ENCODE data around the gene ITPR3.

ITPR3 gene
- 247 to 296 (median 260) reads per million in 4 donors for total RNA-seq

DNA sequence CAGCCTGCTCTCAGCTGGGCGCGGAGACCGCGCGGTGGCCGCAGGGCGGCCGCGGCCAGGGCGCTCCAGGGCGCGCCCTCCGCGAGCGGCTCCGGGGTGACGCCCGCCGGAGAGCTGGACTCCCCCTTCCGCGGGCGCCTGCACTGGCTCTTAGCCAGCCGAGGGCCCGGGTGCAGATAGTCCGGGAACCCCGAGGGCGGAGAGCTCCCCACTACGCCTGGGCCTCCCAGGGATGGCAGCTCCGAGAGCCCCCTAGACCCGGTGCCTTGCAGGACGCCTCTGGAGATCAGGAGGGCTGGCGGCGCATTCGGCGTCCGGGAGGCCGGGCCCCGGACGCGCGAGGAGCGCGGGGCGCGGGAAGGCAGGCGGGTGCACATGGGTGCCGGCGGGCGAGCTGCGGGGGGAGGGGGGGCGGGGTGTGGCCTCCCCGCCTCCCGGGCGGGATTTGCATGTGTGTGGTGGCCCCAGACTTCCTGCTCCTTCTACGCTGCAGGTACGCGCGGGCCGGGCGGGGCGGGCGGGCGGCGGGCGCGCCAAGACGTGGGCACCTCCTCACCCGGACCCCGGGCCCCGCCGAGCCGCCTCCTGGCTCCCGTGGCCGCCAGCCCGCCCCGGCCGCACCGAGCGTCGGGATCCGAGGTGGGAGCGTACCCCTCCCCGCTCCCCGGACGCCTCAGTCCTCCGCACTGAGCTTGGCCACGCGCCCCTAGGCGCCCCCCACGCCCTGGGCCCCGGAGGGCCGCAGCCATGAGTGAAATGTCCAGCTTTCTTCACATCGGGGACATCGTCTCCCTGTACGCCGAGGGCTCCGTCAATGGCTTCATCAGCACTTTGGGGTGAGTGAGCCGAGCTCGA is at the start of gene ITPR3:
Gene ITPR3 (plus strand): TSS at position 467 of the 855 bp plus-strand sequence. CDS start 281 bp downstream, at position 748.
- peak; percentile 62 to 91 (median 72) for DNase-seq

DNA sequence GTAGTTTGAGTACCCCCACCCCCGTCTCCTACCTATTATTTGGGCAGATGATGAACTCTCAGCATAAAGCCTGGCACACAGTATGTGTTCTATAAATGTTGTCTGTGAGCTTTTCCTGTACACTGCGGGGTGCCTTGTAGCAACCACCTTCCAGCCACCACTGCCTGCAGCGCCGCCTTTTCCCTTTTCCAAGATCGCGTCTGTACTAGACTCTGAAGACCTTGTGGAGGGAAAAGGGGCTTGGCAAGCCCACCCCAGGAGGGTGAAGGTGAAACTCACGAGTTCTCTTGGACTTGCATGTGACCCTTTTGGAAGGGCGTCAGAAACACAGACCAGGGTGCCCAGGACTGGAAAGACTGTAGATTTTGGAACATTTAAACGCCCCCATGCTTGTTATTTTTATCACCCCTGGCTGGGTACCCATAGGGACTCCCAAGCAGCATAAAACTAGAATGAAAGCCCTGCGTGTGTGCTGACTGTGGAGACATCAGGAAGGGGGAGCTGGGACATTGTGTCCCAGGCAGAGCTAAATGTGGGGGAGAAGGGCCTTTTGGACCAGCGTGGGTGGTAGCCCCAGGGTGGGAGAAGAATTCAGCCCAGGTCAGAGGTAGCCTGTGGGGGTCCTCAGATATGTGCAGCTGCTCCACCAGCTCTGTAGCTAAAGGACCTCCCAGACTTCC is 49.3 kb upstream of the ITPR3 start:
- DNase-seq: no peak

DNA sequence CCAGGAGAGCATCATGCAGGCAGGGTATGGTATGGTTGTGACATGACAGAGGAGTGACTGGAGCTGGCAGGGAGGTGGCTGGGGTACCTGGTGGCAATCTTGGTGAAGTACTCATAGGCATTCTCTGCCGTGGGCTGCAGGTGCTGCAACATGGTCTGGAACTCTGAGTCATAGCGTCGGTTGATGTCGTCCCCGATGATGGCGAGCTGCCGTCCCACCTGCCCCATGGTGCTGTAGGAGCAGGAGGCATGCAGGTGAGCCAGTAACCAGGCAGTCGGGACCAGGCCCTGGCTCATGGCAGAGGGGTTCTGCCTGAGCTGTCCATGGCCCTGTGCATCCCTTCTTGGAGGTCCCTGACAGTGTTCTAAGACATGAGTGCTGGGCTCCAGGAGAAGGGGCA is 45.9 kb upstream of the ITPR3 start:
- DNase-seq: no peak

DNA sequence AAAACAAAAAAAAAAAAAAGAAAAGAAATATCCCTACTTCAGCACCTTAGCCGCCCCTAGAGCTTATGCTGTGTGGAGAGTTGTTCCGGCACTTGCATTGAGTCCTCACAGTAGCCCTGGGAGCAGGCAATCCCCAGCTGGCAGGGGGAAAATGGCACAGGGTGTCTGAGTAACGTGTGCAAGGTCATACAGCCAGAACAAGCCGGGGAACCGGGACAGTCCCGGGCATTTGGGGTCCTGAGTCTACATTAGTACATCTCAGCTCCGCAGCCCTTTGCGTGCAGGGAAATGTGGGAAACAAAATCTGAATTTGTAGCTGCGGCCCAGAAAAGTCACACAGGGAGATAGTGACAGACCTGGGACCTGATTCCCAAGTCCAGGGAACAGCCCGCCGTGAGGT is 44.5 kb upstream of the ITPR3 start:
- no peak for DNase-seq

DNA sequence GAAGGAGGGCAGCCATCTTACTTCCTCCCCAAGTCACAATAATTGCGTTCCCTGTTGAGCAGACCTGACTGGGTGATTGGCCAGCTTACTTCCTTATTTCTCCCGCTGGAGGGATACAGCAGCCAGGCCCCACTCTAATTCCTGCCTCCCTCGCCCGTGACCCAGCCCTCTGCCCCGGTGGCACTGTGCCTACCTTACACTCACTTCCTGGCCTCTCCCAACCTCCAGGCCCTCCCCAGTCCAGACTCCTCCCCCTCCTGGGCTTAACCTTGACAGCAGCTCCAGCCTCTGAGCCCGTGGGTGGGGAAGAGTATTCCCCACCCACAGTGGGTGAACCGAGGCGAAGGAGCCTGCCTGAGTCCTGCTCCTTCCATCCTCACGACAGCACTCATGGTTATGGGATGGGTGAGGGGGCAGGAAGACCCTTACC is 44.0 kb upstream of the ITPR3 start:
- DNase-seq: no peak

DNA sequence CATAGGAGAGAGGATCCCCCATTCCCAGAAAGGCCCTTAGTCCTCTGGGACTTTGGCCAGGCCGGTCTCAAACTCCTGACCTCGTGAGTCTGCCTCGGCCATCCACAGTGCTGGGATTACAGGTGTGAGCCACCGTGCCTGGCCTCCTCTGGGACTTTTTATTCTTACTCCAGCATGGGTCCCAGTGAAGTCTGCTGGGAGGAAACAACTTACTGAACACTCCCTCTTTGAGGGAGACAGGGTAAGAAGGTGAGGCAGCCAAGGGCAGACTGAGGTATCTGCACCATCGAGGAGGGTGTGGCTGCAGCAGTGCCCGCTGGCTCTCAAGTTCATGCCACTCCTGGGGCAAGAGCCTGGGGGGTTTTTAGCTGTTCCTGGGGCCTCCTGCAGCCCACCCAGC is 43.4 kb upstream of the ITPR3 start:
- DNase-seq: no peak

DNA sequence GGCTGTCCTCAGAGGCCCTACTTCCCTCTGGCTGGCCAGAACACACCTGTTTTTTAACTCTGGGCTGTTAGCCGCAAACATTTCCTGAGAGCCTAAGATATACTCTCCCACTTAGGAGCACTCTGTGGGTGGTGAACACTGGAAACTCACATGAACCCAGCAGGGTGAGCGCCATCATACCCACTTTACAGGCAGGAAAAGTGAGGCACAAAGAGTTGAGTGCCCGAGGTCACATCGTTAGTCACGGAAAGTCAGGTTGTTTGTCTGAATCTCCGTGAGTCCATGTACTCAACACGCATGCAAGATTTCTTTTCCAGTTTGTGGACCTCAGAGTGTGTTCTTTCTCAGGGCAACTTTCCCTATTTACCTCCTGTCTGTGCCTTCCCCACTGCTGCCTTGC is 43.0 kb upstream of the ITPR3 start:
- no peak for DNase-seq

DNA sequence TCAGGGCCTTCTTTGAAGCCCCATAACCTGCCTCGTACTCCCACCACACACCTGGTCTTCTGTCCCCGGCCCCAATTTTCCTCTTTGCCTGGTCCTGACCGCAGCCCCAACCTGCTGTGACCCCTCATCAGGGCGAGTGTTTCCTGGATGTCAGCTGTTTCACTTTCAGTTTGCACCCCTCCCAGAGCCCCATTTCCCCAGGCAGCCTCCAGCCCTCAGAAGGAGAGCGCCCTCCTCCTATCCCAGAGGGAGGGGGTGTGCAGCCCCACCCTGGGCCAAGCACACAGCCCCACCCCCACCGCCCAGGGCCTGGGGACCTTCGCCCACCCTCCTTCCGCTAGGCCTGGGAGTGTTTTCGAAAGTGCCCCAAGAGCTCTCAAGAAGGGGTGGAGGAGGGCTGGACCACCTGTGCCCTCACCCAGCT is 42.5 kb upstream of the ITPR3 start:
- peak; percentile 33 to 73 (median 38) for DNase-seq

DNA sequence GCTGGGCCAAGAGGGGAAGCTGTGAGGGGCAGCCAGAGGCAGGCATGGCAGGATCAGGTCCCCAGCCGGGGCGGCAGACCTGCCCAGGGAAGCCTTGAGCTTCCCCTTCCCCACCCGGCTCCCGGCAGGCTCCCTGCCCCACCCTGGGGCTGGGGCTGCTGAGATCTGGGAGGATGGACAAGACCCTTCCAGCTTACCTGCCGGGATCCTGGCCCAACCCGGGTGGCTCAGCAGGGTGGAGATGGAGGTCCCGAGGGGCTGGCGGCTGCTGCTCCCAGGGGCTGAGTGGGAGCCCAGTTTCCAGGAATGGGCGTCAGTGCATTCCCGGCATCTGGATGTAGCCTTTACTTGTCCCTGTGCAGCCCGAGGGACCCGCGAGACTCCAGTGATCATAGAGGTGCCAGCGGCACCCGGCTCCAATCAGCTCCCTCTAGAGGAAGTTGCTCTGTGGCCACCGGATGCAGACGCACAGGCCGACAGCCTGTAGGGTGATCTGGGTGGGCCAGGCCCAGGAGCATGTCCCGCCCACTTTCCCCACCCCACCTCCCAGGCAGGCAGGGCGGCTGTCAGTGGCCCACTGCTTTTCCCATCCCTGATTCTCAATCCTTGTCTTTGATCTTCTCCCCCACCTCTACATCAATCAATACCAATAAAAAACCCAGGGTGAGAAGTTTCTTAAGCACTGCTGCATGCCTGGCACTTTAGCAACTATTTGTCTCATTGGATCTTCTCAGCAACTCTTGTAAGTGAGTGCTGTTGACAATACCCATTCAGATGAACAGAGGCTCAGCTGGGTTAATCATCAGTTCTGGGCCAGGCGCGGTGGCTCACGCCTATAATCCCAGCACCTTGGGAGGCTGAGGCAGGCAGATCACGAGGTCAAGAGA is 41.1 kb upstream of the ITPR3 start, which contains the start of gene BAK1:
Gene BAK1 (minus strand): TSS at position 449 of the 887 bp plus-strand sequence. CDS start 2,672 bp downstream, outside the sequence.
- DNase-seq: peak; percentile 68 to 89 (median 79)

DNA sequence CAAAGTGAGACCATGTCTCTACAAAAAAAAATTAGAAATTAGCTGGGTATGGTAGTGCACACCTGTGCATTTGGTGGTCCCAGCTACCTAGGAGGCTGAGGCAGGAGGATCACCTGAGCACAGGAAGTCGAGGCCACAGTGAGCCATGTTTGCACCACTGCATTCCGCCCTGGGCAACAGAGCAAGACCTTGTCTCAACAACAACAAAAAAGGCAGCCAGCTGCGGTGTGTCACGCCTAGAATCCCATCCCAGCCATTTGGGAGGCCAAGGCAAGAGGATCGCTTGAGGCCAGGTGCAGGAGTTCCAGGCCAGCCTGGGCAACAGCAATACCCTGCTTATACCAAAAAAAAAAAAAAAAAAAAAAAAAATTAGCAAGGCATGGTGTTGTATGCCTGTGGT is 39.9 kb upstream of the ITPR3 start:
- no peak for DNase-seq

DNA sequence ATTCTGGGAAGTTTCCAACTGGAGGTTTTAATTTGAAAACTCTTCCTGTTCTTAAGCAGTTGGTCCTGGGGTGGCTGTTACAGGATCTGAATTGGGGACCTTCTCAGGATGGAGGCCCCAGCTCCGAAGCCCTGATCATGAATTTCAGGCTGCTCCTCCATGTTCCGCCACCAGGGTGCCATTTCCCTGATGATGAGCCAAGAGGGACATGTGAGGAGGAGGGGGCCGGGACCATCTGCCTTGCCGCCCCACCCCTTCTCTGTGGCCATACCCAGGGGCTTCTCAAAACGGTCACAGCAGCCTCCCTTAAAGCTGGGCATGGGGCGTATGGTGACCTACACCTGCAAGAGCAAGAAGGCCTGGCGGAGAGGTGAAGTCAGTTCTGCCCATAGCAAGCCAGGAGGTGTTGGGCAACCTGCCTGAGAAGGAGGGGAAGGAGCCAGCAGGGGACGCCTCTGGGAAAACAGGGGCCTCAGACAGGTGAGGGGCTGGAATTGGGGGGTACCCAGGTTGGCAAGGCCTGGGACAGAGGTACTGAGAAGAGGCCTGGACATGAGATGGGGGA is 37.4 kb upstream of the ITPR3 start:
- no peak for DNase-seq

DNA sequence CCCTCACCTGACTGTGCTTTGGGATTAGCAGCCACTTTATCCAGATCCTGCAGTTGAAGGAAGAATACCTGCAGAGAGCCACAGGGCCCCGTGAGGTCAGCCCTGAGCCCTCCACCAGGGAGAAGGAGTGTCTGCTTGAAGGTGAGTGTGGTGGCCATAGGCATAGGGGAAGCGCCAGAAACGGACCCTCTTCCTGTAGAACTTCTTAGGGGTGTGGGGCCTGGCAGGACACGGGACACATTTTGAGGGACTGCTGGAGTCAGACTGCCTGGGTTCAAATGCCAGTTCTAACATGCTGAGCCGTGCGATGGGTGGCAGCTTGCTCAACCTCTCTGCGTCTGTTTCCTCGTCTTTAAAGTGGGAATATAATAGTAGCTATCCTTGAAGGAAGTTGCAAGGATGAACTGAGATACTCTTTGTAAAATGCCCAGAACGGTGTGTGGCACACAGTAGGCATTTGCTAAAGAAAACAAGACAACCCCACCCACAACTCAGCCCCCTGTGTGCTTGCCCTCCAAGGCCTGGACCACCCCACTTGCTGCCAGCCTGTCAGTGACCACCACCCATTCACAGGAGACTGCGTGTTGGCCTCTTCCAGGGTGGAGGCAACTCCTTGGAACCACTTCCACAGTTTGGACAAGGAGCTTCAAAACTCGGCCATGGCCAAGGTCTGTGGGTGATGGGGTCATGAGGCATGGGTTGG is 36.3 kb upstream of the ITPR3 start:
- DNase-seq: no peak

DNA sequence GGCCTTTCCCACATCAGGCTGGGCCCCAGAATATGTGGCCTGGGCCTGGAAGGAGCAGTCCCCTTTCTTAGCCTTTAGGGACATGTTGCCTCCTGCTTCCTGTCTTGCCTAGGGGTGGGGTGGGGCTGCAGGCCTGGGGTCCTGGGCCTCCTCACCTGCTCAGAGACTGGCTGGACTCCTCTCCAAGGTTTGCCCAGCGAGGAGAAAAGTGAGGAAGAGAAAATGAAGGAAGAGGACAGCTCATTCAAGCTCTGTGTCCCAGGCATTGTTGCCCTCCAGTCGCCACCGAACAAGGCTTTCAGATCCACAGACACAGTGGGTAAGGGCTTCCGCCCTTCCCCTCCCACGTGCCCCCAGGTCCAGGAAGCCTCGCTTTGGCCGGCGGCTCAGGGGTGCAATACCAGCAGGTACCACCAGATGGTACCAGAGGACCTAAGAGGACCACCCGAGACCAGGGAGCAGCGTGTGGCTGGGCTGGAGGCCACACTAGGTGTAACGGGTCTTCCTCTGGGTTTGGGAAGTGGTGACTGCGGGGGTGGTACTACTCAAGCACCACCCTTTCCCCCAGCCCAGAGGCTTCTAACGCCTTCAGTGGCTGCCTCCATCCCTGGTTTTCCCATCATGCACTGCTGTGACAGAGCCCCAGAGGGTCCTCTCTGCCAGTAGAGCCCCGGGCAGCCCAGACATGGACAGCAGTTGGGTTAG is 35.6 kb upstream of the ITPR3 start:
- DNase-seq: peak; percentile 62 to 88 (median 81)

DNA sequence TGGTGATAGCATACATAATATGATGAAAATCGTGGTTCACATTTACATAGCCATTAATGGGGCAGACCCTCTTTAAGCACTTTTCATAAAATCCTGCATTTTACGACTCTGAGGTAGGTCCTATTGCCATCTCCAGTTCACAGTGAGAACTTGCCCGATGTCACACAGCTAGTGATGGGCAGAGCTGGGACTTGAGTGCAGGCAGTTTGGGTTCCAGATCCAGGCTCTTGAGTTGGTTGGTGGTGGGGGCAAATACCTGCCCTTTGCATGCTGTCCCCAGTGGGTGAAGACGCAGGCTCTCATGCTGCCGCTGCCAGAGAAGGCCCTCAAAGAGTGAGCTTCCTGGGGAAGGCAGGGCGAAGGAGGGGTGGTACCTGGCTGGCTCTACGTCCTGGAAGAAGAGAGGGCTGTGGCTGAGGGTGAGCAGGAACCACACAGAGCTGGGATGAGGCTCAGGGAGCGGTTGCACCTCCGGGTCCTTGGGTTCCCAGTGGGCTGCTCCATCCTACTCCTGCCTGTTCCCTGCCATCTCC is 34.9 kb upstream of the ITPR3 start:
- DNase-seq: no peak

DNA sequence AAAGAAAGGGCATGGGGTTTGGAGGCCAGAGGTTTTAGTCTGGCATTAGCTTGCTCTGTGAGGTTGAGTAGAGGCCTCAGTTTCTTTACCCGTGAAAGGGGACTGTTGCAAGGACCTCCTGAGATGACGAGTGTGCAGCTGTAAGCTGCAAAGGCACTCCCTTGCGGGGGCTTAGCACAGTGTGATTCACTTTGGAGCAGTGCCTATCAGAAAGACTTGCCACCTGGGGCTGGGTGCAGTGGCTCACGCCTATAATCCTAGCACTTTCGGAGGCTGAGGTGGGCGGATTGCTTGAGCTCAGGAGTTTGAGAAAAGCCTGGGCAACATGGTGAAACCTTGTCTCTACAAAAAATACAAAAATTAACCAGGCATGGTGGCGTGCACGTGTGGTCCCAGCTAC is 33.6 kb upstream of the ITPR3 start:
- no peak for DNase-seq

DNA sequence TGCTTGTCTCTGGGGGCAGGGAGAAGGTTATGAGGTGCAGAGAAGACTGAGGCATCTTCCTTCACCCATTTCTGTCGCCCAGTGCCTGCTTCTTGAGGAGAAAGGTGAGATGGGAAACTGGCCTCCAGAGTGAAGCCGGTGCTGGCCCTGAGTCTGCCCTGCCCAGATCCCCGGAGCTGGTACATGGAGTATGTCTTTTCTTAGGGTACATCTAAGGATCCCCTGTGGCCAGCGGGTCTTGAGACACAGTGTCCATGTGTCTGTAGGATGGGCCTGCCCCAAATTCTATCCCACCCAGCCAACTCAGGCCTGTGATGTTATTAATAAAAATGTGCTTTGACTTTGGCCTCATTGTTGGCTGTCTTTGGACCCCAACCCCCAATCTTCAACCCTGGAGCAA is 32.2 kb upstream of the ITPR3 start:
- DNase-seq: no peak

DNA sequence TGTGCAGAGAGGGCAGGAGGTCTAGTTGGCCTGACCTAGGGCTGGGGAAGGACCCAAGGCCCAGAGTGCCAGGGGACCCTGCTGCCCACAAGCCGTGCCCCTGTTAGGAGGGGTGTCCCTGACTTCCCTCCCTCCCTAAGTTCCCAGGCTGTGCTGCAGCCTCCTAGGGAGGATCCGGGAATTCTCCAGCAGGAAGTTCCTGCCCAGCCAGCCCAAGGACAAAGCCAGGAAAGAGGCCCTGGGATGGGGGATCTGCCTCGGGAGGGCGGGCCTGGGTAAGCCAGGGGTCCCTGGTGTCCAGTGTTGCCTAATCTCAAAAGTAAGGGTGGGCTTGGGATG is 31.8 kb upstream of the ITPR3 start:
- no peak for DNase-seq

DNA sequence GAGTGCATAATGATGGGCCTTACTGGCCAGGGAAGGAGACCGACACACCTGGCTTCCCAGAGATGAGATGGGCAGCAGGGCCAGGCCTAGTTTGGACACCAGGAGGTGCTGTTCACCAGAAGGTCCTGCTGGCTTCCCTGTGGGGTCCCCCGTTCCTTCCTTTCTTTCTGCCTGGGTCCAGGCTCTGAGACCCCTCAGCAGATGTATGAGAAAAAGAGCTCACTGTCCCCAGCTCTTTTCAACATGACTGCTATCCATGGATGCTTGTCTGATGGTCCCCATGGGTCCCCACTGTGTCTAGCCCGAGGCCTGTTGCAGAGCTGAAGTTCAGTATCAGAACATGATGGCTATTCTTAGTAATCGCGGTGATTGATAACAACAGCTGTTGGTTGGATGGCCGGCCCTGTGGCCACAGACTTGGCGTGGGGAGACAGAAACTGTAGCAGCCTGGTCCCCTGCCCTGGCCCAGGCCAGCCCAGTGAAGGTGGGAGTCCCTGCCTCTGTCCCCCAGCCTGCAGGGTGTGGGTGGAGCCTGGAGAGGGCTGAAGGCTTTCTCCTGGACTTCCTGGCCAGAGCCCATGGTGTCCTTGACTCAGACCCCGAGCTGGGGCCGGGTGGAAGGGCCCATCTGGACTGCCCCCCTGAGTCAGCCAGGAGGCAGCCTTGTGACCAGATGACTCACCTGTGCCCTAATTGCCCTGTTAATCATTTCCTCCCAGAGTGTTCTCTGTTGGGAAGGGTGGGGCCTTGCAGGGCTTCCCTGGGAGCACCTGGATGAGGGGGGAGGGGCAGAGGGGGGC is 31.2 kb upstream of the ITPR3 start:
- DNase-seq: peak in 1 of 5 donors; percentile 15

DNA sequence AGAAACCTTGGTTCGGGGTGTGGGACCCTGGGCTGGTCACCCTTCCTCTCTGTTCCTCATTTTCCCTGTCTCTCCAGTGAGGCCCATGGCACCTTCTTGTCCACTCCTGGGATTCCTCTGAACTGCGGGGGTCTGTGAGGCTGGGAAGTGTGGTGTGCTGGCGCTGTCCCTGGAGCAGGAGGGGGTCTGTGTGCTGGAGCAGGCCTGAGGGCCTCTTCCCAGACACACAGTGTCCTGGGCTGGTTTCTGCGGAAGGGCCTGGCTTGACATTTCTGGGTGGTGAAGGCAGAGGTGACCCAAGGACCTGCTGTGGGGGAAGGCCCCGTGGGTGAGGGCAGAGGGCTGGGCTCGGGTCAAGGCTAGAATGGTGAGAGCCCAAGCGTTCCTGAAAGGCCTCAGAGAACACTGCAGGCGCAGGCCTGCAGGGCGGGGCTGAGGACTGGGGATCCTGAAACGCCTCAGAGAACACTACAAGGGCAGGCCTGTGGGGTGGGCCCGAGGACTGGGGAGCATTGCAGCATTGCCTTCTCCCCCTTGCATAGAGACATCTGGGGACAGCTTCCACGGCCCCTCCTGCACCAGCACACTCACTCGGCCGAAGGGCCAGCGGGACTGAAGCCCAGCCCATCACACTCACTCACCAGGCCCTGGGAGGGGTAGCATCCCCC is 30.5 kb upstream of the ITPR3 start:
- no peak for DNase-seq
